HG03571 (cell line): ENCODE measurements around the gene RSPO3.

Source experiments
- ATAC-seq: cut with Tn5 transposase; IDR thresholded peaks from one replicate; pipeline ENCODE4 v1.9.1; 2021; ENCODE audit not compliant: unreplicated experiment

RSPO3 gene

DNA sequence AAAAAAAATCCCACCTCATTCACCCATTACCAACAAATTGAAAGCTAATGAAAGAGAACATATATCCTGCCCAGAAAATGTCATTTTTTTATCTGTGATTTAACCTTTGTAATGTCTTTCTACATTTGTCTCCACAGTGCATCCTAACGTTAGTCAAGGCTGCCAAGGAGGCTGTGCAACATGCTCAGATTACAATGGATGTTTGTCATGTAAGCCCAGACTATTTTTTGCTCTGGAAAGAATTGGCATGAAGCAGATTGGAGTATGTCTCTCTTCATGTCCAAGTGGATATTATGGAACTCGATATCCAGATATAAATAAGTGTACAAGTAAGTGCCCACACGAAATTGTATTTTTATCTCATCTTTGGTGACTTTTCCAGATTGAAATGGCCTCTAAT lies 30.0 kb downstream of the RSPO3 start:
- ATAC-seq, result no peak

DNA sequence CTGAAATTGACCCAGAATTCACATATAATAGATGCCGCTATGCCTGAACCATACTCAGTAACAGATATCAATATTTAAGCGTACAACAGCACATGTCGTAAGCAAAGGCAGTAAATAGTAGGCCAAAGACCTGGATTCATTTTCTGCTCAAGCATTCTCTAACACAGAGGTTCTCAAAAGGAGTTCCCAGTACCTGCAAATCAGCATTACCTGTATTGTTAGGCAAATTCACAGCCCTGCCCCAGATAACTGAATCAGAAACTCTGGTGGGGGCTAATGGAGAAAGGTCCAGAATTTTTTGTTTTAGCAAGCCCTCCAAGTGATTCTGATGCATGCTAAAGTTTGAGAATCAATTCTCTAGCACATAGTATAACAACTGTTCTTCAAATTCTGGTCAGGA lies 36.0 kb downstream of the RSPO3 start:
- ATAC-seq, result no peak

DNA sequence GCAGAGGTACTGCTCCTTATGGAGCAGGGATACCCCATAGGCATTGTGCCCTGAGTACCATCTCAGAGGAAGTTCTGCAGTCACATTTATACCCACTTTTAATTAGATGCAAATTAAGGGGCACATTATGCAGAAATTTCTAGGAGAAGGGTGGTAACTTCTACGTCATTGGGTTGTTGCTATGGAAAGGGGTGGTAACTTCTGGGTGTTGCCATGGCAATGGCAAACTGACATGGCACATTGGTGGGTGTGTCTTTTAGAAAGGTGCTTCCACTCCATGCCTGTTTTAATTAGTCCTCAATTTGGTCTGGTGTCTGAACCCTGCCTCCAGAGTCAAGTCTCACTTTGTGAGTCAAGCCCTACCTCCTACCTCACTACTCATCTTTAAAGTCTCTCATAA lies 42.0 kb downstream of the RSPO3 start:
- no peak for ATAC-seq

- ATAC-seq, result no peak
These were observed 44.4 kb downstream of the RSPO3 start for GRCh38 chr6:127162836-127163235.

DNA sequence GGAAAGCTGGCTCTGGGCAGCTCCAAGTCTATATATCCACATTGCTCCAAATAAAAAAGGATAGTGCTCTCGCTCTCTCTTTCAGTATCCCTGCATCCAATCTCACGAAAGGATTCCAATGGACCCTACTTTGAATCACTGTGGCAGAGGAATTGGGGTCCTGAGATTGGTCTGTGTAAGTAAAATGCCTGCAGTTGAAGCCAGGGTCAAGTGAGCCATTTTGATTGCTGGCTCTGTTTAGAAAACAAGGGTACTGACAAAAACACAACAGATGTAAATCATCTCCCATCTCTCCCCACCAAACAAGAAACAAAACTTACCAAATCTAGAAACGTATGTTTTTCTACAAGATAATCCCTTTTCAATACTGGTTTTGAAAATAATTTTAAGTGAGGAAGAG lies 45.6 kb downstream of the RSPO3 start:
- no peak for ATAC-seq

DNA sequence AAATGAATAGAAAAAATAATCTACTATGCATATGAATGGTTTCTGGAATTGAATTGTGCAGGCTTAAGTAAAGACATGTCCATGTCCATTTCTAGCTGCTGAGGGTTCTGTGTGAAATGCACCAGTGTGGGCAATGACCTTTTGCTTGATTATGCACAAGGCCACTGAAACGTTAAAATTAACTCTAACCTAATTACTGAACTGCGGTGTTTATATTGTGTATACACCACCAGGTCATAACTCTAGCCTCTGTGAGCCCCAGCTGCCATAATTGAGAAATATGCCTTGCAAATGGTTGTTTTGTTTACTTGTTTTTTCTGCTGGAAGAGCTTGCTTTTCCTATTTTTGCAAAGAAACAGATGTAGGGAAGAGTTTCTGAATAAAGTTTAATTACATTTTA lies 46.1 kb downstream of the RSPO3 start:
- no peak for ATAC-seq

DNA sequence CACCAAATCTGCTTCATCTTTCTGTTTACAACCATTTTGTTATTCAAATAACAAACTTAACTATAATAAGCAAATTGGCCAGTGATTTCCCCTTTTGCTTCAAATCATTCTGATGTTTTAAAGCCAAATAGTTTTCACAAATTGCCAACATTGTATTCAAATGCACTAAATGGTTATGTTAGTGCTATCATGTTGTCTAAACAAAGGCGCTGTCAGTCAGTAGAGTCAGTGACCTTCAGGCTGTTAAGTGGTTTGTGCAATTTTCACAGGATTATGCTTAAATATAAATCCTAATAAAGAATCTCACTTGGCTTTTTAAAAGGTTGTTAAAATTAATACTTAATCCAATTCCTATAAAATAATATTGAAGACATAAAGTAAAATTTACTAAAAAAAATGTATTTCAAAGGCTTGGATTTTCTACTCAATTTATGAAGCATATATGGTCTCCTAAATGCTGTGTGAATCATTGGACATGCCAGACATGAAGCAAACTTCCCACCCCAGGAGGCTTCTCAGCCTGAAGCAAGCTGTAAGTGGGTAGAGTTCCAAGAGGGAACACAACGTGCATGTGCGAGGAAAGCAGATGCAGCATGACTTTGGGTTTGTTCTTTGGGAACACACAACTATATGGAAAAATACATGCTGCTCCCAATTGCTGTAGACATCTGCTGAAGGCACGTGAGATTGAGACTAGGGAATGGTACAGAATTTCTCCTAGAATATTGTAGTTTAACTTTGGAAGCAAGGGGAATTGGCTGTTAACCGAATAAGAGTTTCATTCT lies 54.9 kb downstream of the RSPO3 start:
- ATAC-seq, result no peak

- ATAC-seq, result no peak
These were observed 57.7 kb downstream of the RSPO3 start for GRCh38 chr6:127176146-127176545.

GRCh38 chr6:127177030-127177922 lies 58.8 kb downstream of the RSPO3 start:
- no peak for ATAC-seq

GRCh38 chr6:127177923-127178231 lies 59.4 kb downstream of the RSPO3 start:
- no peak for ATAC-seq

- ATAC-seq, result no peak
These were observed 60.3 kb downstream of the RSPO3 start for GRCh38 chr6:127178746-127179145.

GRCh38 chr6:127180426-127180825 lies 62.0 kb downstream of the RSPO3 start:
- no peak for ATAC-seq

DNA sequence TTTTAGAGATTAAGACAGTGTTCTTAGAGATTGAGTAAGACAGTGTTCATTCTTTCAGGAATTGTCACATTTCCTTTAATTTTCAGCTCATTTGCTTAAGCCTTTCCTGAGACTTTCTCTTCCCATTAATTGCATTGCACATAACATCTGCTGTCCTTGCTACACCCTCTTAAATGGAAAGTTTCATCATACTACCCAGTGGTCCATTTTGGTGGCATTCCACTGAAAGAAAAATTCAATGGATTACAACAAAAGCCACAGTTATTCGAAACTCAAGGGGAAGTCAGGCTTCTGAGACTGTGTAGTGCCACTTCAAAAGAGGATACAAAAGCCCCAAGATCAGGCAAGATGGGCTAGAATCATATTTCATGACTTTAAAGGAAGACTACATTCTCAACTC lies 64.0 kb downstream of the RSPO3 start:
- no peak for ATAC-seq

- ATAC-seq, result no peak
These were observed 67.0 kb downstream of the RSPO3 start for GRCh38 chr6:127185437-127185995.

- ATAC-seq, result no peak
These were observed 68.4 kb downstream of the RSPO3 start for GRCh38 chr6:127186889-127187288.

DNA sequence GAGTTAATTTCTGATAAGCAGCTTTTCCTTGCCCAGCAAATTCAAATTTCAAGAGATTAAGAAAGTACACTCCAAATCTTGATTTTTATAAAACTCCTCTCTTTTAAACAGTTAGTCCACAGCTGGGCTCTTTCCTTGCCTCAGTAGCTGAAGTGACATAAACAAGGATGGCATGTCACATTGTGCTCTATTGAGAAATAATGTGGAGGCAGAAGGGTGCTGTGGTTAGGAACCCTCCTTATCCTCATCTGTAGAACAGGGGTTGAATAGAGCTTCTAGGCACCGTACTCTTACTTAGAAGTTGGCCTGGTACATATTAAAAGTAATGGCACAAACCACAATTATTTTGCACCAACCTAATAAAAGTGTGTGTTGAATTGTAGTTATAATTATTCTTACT lies 70.3 kb downstream of the RSPO3 start:
- ATAC-seq, result no peak

GRCh38 chr6:127190552-127190951 lies 72.1 kb downstream of the RSPO3 start:
- no peak for ATAC-seq

GRCh38 chr6:127191716-127192115 lies 73.2 kb downstream of the RSPO3 start:
- ATAC-seq, result no peak

DNA sequence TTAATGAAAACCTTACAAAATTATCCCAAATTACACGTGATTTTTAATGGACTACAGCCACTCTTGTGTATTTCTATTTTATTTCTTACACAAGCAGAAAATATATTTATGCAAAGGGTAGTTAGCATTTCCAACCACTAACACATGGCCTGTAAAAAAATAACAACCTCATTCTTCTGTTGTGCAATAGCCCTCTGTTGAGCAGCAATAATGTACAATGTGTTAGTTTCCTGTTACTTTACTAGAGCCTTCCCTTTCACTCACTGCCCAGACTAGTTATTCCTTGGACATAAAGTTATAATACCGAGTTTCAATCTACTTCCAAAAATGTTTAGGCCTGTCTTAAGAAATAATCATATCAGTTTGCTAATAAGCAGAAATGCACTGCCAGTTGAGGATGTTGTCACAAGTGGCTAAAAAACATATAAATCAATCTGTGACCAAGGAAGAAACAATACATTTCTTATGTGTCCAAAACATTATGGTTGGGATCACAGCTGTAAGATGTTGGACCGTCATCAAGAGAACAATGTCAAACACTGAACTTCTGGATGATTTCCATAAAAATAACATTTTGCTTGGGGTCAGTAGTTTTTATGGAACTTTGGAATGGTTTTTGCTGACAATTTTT lies 74.6 kb downstream of the RSPO3 start:
- no peak for ATAC-seq

GRCh38 chr6:127195833-127196232 lies 77.4 kb downstream of the RSPO3 start:
- ATAC-seq, result no peak

DNA sequence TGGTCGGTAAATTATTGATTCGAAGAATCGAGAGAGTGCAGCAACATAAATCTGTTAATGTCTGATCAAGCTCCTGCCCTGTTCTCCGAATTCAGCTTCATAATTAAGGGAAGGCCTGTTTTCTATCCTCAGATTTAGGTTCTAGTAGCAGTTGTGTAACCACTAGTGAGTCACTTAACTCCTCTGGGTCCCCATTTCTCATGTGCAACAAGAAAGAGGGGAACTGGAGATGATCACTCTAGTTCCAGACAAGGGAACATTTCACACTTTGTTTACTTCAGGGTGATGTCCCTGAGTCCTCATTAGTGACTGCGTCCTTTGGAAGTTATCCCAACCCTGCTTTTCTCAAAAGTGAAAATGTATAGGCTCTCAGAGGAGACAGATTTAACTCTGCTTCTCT lies 80.1 kb downstream of the RSPO3 start:
- no peak for ATAC-seq

DNA sequence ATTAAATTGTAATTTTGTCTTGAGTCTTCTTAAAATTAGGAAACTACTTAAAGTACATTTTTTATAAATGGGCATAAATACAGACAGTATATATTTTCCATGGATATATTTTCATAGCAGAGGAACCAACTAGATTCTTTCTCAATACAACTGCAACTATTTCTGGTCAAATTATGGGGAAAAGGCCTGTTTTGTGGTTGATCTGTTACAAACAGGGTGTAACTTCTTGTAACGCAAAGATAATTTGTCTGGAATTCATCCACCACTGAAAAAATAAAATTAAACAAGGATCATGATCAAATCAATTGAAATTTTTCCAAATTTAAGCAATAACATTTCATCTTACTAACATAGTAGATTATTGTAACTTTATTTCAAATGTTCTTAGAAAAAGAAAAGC lies 81.0 kb downstream of the RSPO3 start:
- no peak for ATAC-seq
